GM18861 (cell line): ENCODE measurements around the gene LRP5.

Experiments
- ATAC-seq: cut with Tn5 transposase; IDR thresholded peaks from one replicate; pipeline ENCODE4 v1.9.1; 2021; ENCODE audit not compliant: unreplicated experiment

Gene LRP5

DNA sequence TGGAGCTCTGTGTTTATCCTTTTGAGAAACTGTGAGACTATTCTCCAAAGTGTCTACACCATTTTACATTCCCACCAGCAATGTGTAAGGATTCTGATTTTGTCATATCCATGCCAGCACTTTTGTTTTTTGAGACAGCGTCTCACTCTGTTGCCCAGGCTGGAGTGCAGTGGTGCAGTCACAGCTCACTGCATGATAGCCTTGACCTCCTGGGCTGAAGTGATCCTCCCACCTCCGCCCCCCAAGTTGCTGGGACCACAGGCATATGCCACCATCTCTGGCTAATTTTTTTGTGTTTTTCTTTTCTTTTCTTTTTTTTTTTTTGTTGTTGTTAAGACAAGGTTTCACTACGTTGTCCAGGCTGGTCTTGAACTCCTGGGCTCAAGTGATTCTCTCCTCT lies 183.5 kb downstream of the LRP5 start:
- ATAC-seq, result no peak

- ATAC-seq, result no peak
Measured at GRCh38 chr11:68497761-68498160, 185.4 kb downstream of the LRP5 start.

DNA sequence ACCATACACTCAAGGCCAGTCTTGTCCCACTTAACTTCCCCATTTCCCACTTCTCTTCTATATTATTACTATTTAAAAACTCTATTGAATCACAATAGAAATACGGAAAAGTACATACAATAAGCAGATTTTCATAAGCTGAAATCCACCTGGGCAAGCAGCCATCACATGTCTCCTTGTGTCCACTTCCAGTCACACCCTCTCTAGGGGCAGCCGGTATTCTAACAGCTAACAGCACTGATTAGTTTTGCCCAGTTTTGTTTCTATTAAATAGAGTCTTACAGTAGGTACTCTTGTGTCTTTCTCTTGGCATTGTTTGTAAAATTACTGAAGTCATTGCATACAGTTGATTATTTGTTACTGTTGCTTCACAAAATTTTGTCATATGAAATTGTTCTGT lies 185.9 kb downstream of the LRP5 start:
- ATAC-seq, result no peak
